ENCODE results near the gene ZCCHC14.

The ZCCHC14 gene

DNA sequence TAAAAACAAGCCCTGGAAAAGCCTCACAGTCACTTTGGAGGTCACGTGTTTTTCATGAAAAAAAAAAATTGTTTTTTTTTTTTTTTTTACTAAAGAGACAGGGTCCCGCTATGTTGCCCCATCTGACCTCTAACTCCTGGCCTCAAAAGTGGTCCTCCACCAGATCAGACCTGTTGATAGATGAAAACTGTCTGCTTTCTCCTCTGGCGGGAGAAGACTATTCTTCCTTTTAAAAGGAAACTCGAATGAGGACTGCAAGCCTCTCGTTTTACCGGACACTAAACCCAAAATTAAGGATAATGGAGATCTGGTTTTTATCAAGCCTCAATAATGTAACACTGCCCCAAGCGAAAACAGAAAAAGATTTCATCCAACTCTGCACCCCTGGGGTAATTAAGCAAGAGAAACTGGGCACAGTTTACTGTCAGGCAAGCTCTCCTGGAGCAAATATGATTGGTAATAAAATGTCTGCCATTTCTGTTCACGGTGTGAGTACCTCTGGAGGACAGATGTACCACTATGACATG lies 25.8 kb downstream of the ZCCHC14 start:
- TF ChIP-seq, protein P1, sequence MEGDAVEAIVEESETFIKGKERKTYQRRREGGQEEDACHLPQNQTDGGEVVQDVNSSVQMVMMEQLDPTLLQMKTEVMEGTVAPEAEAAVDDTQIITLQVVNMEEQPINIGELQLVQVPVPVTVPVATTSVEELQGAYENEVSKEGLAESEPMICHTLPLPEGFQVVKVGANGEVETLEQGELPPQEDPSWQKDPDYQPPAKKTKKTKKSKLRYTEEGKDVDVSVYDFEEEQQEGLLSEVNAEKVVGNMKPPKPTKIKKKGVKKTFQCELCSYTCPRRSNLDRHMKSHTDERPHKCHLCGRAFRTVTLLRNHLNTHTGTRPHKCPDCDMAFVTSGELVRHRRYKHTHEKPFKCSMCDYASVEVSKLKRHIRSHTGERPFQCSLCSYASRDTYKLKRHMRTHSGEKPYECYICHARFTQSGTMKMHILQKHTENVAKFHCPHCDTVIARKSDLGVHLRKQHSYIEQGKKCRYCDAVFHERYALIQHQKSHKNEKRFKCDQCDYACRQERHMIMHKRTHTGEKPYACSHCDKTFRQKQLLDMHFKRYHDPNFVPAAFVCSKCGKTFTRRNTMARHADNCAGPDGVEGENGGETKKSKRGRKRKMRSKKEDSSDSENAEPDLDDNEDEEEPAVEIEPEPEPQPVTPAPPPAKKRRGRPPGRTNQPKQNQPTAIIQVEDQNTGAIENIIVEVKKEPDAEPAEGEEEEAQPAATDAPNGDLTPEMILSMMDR (conservative IDR thresholded peaks at IDR 0.05; ENCODE audit: low read length), result no peak
- DNase-seq (ENCODE audit: low read depth), result no peak

DNA sequence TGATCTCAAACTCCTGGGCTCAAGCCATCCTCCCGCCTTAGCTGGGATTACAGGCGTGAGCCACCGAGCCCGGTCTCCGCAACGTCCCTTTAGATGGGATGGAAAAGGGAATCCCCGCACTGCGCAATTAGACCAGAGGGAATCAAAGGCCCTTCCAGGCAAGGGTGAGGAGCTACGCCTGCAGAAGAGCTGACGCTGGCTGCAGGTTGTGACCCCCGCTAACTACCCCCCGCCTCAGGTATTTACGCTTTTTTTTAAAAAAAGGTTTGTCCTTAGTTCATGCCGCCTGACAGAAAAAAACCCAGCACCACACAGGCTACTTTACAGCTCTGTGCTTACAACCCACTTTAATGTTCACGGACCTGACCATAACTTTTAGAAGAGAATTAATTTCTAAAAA lies 26.9 kb downstream of the ZCCHC14 start:
- H3K4me3 ChIP-seq (ENCODE audit: low read length), result no peak overlapping the region
- TF ChIP-seq, protein P1 (conservative IDR thresholded peaks at IDR 0.05; ENCODE audit: low read length), result no peak
- no peak for DNase-seq (ENCODE audit: low read depth)

More for the DNA sequence above, 25.8 kb downstream of the ZCCHC14 start:
- no peak overlapping the region for H3K4me3 ChIP-seq (ENCODE audit: low read length)

DNA sequence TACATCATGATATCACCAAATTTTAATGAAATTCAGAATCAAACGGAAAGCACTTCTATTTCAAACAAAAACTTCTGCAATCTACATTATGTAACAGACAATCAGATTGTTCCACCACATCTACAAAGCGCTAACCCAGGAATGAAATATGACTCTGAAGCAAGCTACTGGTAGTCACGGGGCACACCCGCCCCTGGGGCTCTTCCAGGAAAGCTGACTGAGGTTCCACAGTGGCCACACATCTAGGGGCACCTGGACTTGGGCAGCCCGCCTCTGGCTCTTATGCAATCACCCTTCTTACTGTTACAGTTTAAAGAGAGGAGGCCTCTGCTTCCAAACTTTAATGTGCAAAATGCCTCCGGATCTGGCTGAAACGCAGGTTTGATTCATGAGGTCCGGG lies 27.5 kb downstream of the ZCCHC14 start:
- peak overlapping the region; percentile 48 for H3K4me3 ChIP-seq (ENCODE audit: low read length)
- peak; percentile 90 for DNase-seq (ENCODE audit: low read depth)
- TF ChIP-seq, protein P1 (conservative IDR thresholded peaks at IDR 0.05; ENCODE audit: low read length), result no peak

DNA sequence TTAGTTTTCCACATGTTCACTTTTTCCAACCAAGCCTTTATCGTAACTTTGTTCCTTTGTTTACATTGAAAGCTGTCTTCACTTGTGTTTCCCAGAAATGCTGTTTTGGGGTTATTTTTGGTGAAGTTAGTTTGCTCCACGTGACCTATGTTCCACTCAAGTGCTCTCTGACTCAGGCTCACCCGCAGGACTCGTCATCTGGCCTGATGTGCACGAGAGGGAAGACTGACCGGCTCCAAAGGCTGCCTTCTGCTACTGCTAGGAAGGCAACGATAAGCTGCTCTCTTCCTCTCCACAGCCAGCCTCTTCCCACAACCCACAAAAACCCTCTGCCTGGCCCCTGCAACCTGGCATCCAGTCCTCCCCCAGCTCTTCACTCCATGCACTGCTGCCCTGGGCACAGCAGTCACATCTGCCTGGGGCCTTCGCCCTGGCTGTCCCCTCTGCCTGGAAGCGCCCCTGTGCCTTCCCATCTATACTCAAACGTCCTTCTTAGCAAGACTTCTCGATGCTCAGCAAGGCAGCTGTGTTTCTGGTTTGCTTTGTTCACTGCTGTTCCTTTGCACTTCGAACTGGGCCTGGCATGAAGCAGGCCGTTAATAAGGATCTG lies 28.0 kb downstream of the ZCCHC14 start:
- H3K4me3 ChIP-seq (ENCODE audit: low read length), result peak overlapping the region; percentile 48
- peak; percentile 91 for DNase-seq (ENCODE audit: low read depth)
- TF ChIP-seq, protein P1 (conservative IDR thresholded peaks at IDR 0.05; ENCODE audit: low read length), result no peak

DNA sequence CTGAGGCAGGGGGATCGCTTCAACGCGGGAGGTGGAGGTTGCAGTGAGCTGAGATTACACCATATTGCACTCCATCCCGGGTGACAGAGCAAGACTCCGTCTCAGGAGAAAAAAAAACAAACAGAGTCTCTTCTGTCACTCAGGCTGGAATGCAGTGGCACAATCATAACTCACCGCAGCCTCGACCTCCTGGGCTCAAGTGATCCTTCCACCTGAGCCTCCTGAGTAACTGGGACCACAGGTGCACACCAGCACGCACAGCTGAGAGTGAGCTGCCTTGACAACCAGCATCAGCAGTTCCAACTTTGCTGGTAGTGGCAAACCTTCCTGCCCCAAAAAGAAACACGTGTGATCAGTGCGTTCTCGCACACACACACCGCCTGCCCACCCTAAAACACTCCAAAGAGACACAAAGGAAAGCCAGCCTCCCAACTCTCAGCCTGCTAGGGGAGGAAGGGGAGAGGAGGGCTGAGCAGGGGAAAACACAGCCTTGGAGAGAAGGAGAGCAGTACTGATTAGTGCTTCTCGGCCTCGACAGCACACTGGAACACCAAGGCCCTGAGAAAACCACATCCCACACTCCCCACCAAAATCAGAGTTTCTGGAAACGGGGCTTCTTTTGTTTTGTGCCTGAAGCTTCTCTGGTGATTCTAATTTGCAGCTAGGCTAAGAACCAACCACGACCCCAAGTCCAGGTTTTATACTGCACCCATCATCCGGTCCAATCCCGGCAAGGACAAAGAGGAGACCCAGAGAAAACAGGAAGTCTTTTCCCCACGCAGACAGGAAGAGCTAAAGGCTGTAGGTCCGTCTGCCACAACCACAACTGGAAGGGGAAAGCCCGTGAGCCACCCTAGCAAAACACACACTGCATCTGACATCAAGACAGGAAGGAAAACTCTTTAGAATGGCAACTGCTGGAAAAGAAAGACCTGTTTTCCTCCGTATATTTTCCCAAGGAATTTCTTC lies 28.8 kb downstream of the ZCCHC14 start:
- H3K4me3 ChIP-seq (ENCODE audit: low read length), result peak overlapping the region; percentile 48
- TF ChIP-seq, protein P1 (conservative IDR thresholded peaks at IDR 0.05; ENCODE audit: low read length), result no peak
- peak; percentile 74 for DNase-seq (ENCODE audit: low read depth)

DNA sequence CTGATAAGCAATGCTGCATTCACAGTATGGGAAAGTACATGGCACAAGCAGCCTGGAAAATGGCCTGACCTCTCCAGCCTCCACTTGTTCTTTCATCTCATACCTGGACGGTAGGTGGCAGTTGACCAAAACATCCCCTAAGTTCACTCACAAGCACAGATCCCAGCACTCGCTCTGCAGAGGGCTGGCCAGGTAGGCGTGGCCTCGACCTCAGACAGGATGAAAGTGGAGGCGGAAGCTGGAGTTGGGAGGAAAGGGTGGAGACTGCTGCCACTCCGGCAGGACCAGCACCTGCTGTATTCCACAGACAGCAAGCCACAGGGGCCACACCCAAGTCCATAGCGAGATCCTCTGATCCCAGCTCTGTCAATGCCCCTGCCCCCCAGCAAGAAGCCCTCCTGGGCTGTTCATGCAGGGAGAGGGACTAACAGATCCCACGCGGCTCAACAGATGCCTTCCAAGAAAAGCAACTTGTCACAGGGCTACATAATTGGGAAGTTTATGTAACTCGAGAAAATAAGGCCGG lies 31.3 kb downstream of the ZCCHC14 start:
- TF ChIP-seq, protein P1 (conservative IDR thresholded peaks at IDR 0.05; ENCODE audit: low read length), result no peak
- H3K4me3 ChIP-seq (ENCODE audit: low read length), result no peak overlapping the region
- no peak for DNase-seq (ENCODE audit: low read depth)

Measured in AG10803 (cell line).